DMS 273 (cell line): Measurements from ENCODE around the gene POLD2.

Experiments used
- DNase-seq: peaks from one replicate; lab custom pipeline; 2025; ENCODE audit not compliant: unreplicated experiment; lab: John Stamatoyannopoulos, UW

Gene POLD2

DNA sequence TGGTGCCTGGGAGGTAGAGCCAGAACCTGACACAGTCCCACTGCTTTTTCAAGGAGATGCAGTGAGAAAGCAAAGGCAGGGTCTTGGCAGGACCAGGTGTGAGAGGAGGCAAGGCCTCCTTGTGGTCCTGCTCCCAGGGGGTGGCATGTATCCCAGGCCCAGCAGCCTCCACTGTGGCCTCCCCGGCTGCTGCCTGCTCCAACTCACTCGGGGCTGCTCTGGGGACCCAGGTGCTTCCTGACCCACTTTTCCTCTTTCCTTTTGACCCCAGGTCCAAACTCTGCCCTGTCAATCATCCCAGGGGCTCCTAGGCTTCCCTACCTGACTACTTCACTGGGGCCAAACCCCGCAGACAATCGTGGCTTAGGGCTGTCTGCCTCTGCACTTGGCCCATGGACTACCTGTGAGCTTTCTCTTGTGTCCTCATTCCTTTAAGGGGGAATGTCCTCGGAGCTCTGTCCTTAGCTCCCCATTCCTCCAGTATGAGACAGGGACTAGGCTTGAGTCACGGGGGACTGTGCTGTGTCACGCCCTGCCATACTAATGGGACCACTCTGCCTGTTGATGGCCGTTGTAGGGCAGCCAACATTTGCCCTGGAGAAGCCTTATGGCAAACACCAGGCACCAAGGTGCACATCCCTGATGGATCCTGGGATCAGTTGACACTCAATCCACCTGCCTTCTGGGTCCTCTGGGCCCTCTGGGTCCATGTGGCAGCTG is 20.3 kb downstream of the POLD2 start:
- no peak for DNase-seq

DNA sequence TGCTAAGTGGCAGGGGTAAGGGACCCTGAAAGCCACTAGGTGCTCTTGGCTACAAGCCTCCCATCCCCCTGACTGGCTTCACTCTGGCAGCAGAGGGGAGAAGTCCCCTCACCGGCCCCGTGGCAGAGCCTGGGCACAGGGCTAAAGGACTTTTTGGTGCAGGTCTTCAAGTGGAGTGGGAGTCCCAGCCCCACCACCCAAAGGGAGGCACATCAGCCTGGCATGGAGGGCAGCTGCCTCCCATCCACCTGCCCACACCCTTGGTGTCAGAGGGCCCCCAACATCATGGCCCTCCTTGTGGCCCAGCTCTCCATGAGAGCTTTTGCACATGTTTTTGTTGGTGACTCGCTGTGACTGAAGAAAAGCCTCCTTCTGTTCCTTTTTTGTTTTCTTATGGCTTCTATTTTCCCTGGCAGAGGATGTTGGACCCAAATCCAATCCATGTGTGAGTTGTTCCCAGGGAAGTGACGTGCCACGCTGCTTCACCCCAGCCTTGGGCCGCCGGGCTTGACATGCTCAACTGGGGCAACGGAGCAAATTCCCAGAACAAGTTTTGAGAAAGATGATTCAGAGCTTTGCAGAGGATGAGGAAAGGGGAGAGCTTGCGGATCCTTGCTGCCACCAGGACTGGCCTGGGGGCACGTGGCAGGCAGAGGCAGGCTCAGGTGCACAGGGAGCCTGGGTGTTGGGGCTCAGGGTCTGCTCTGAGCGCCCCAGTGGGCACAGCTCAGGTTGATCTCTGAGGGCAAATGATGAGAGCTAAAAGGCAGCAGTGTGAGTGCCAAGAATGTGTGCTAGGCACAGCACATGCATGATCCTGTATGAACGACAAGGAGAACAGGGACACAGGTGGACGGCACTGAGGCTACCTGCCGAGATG is 21.1 kb downstream of the POLD2 start:
- DNase-seq: no peak

DNA sequence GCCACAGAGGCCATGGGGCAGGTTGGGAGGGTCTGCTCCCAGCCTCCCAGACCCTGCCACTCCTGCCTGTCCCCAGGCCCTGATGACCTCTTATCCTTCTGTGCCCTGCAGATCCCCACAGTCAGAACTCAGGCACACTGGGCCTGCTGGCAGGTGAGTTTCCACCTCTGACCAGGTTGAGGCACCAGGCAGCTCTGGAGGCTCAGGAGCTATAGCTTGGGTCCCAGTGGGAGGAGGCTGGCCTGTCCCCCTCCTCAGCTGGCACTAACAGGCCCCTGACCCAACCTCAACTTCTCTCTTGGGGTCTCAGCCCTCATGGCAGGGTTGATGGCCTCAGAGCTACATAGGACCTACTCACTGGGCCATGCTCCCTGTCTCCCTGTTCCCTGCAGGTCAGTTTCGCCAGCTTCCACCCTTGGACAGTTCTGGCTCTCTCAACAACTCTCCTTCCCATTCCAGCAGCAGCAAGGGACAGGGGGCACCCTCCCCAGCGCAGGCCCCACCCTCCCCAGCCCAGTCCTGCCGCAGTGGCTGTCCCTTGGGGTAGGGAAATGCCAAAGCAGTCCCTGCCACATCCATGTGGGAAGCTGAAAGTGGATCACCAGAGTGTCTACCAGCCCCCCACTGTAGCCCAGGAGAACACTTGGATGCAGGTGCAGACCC is 21.9 kb downstream of the POLD2 start:
- no peak for DNase-seq

DNA sequence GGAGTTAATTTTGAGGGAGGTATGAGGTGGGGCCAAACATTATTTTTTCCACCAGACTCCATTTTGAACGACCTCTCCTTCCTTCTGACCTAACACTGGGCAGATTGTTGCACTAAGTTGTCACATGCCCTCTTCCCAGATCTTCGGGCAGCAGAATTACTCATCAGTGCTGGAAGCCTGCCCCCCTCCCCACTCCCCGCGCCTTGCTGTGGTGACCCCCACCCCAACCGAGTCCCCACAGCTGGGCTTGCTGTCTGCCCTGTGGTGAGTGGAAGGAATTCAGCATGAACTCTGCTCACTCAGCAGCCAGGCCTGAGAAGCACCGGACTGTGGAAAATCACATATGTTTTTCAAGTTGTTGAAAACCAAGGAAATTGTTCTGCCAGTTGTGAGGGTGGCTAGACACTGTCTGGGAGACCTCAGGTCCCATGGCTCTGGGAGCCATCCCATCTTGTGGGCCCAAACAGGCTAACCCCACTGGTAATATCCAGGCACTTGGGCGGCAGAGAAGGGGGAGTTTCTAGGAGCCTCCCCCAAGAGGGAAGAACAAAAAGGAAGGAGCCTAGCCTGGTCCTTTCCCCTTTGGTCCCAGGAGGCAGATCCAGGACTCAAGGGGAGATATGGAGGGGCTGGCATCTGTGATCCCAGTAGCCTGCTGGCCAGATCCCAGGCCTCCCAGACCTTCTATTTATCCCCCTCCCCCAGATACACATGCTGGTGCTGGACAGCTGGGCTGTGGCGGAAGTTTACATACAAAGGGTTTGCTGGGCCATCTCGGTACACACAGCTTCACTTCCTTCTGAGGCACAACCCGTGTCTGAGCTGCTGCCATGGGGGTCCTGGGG is 22.7 kb downstream of the POLD2 start:
- DNase-seq: peak; percentile 76

DNA sequence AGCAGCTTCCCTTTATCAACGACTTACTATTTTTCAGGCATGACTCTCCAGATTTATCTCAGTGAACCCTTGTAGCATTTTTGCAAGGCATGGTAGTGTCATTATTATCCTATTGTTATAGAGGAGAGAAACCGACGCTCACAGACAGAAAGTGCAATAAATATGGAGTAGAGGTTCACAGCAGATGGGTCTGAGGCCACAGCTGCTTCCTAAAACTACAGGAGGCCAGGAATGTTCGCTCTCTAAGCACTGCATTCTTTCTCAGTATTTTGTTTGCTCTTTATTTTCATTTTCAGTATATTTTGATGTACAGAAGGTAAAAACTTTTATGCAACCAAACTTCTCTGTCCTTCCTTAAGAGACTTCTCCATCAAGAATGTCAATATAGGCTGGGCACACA is 23.7 kb downstream of the POLD2 start:
- peak; percentile 53 for DNase-seq

DNA sequence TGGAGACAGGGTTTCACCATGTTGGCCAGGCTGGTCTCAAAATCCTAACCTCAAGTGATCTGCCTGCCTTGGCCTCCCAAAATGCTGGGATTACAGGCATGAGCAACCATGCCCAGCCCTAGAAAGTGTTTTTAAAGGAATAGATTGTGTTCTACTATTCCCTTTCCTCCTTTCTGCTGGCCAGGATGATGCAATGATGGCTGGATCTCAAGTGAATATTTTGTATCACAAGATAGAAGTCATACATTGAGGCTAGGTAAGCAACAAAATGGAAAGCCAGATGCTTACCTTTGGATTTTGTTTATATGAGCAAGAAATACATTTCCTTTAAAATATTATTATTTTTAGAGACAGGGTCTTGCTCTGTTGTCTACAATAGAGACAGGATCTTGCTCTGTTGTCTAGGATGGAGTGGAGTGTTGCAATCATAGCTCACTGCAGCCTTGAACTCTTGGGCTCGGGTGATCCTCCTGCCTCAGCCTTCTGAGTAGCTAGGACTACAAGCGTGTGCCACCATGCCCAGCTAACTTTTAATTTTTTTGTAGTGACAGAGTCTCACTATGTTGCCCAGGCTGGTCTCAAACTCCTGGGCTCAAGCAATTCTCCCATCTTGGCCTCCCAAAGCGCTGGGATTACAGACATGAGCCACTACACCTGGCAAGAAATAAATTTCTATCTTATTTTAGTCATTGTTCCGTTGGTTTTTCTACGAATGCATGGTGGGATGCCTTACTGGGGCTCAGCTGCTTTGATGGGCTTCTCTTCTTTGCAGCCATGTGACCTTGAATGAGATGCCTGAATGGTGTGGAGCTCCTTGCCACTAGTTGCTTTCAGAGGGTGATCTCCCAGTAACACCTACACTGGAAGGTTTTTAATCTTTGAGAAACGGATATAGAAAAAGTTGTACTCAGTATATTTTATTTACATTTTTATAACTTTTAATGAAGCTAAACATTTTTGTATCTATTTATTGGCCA is 25.0 kb downstream of the POLD2 start:
- DNase-seq: no peak

DNA sequence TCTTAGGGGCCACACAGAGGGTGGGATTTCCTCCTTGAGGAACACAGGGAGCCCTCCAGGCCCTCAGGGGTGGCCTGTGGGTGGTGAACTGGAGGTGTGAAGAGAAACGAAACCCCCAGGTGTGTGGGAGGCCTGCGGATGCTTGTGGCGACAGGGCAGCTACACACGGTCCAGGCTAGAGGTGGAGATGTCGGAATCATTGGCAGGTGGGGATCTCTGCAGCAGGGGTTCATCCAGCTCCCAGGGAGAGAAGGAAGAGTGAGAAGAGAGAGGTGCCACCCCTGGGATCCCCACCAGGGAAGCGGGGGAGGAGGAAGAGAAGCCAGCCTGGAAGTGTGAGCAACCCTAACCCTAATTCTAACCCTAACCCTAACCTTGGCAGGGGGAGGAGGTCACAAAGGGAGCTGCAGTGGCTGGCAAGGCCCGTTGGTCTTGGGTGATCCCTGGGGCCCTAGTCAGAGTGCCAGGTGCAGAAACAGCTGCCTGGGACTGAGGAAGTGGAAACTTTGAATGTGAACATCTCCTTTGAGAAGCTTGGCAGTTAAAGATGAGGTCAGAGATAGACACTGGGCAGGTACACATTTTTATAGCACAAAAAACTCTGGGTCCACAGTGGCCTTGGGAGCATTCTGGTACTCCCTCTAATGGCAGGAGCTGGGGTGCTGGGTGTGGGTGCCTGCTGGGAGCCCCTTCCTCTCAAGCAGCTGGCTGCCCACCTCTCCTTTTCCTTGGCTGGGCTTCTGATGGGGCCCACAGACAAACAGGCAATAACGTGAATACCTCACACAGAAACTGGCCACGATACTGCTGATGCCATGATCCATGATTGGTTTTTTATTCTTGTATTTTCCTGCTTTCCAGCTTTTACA is 26.1 kb downstream of the POLD2 start:
- peak; percentile 39 for DNase-seq

DNA sequence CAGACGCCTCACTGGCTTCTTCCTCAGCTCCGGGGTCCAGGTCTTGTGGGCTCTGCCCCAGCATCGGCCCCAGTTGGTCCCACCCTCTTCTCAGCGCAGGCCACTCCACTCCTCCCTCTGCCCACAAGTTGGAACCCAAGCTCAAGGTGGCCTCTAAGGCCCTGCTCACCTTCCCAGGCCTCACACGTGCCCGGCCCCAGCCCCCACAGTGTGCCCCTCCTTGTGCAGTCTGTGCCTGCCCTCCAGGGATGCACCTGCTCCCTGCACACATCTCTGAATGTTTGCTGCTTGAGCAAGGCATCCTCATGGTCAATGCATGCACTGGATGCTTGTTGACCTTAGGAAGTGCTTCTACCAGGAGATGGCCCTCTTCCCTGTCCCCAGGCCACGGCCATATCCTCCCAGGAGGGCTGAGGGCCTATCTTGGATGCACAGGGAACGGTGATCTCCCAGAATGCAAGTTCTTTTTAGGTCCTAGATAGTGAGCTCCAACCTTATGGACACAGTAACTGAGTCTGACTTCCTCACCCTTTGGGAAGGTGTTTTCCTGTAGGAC is 26.9 kb downstream of the POLD2 start:
- no peak for DNase-seq

DNA sequence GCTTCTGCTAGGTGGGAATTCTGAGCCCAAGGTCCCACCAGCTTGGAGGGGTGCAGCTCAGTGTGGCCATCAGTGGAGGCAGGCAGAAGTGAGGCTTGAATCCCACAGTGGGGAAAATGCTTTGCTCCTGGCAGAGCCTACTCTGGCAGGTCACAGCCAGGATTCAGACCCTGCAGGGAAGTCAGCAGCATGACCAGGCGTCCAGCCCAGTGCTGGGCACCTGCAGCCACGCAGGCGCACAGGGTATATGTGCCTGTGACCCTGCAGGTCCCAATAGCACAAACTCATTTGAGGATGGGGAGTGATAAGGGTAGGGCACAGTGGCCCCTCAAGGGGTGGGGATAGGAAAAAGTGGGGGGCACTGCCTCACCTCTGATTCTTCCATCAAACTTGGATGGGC is 27.6 kb downstream of the POLD2 start:
- no peak for DNase-seq

DNA sequence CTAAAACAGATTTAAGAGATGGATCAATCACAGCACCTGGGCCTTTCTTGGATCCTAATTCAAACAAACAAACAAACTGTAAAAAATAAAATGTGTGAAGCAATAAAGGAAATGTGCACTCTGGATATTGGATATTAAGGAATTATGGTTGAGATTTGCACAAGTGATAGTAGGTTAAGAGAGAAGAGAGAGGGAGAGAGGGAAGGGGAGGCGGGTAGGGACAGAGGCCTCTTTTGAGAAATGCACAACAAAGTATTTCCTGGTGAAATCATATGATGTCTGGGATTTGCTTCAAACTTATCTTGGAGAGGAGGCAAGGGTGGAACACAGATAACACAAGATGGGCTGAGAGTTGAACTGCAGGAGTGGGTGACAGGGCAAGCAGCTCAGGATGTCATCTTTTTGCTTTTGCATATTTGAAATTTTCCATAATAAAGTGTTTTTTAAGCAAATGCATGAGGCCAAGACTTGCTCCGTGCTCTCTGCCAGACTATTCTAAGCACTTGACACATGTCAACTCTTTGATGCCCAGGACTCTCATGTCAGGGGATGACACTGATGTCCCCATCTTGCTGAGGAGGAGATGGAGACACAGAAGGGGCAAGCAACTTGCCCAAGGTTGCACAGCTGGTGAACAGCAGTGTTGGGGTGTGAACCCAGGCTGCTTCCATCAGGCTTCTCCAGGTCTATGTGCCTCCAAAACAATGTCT is 28.3 kb downstream of the POLD2 start:
- no peak for DNase-seq

DNA sequence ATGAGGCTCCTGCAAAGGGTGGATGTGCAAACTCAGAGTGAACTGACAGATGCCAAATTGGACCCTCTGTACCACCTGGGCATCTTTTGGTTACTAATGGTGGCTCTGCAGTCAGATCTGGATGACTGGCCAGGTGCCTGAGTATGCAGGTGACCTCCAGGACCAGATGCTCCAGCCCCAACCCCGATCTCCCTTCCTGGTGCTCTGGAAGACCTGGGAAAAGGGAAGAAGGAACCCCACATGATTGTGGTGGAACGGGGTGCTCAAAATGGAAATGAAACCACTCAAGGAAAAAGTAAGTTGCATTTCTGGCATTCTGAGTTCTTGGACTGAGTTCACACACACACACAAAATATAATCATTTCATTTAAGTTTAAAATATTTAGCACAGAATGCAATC is 29.0 kb downstream of the POLD2 start:
- no peak for DNase-seq

DNA sequence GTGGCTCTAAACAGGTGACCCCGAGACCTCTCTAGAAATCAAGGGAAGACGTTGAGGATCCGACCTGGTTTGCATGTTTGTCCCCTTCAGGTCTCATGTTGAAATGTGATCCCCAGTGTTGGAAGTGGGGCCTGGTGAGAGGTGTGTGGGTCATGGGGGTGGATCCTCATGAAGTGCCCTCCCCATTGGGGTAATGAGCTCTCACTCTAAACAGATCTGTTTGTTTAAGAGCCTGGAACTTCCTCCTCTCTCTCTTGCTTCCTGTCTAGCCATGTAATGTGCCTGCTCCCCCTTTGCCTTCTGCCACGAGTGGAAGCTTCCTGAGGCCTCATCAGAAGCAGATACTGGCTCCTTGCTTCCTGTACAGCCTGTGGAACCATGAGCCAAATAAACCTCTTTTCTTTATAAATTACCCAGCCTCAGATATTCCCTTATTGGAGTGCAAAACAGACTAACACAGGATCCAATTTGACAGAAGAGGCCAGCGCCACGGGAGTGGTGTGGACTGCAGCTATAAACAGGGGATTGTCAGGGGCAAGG is 30.2 kb downstream of the POLD2 start:
- no peak for DNase-seq

DNA sequence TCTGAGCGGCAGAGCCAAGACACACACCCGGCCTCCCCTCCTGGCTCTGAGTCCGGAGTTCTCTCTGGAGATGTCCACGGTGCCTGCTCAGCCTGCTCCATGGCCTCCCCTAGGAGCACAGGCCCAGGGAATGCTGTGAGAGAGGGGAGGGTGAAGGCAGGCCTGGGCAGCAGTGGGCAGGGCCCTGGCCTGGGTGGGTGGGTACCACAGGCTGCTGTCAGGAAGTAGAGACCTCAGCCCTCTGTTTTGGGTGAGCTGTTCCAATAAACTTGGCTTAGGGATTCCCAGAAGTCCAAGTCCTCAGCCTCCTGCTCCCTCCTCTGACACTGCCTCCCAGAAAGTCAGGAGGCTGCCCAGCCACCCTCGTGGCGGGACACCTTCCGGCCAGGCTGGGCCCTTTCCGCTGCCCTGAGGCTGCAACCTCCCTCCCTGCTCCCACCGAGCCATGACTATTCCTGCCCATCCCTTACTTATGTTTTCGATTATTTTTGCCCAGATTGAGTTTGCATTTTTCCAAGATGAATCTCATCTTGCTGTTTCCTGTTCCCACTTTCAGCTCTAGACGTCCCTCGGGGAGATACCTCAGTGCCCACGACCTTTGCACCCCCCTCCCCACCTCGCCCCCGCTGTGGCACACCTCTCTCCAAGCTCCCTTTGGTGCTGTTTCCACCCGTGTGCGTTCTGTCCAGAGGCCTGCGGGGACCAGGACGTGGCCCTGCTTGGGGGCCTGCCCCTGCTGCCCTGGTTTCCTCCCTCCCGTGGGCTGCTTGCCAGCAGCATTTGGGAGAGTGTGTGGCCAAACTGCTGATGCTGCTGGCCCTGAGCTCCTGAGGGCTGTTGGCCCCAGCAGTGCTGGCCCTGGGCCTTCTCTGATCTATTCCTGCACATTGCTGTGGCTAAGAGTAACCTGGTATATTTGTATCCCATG is 35.2 kb downstream of the POLD2 start:
- DNase-seq: peak; percentile 46

DNA sequence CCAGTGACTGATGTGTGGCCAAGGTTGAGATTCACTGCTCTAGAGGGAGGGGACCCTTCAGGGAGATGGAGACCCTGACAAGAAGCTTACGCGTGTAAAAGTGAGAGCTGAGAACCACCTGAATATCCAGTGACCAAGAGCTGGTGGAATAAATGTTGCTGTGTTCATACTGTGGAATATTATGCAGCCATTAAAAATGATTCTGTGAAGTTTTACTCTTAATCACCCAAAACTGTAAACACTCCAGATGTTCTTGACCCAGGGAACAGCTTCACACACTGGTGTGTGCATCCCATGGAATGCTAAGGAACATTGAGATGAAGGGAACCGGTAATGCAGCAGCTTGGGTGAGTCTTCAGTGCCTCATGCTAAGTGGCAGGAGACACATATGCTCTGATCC is 36.7 kb downstream of the POLD2 start:
- DNase-seq: no peak

DNA sequence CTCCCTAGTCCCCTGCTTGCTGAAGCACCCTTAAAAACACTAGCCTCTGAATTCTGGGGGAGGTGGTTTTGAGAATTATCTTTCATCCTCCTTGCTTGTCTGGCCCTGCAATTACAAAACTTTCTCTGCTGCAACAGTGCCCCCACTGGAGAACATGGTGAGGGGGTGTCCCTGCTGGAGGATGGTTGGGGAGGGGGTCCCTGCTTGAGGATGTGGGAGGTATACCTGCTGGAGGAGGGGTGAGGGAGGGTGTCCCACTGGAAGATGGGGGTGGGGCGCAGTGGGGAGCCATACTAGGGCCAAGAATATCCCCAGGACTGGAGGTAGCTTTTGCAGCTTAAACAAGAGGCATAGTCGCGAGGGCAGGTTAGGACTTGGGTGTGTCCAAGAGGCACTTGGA is 37.8 kb downstream of the POLD2 start:
- peak; percentile 44 for DNase-seq

DNA sequence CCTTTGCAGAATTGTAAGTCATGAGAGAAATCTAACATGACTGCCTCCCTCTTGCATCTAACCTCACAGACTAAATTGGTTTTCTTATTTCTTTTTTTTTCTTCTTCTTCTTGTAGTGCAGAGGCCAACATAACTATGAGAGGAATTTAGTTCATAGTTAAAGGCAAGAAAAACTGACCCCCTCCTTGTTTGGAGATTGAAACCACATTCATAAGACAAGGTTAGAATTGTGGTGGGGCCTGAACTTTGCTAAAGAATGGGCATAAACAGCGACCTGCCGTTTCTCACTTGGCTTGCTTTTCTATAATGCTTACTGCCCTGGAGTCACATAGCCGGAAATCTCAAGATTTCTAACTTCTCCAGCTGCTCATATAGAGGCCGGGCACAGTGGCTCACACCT is 38.6 kb downstream of the POLD2 start:
- DNase-seq: no peak

DNA sequence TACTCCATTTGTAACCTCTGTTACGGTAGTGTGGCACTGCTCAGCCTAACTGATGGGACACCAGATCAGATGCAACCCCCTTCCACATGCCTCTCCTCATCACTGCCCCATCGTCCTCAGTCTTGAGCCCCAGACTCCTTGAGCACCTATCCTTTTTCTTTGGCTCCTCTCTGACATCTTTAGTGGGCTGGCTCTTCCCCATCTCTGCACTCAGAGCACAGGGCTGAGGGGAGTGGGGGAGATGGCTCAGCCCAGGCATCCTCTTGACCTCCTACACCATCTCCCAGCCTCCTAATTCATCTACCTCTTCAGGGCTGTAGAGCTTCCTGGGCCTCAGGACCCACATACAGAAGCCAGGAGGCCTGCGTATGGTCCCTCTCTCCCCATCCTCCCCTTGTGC is 39.6 kb downstream of the POLD2 start:
- no peak for DNase-seq
